22Rv1 (cell line): ENCODE results near the gene CDRT15.

Experiments
- CTCF ChIP-seq: fragments of 450-650 bp; IDR thresholded peaks from 2 replicates; pipeline ENCODE4 v1.5.1; 2017; ENCODE audit warnings: mild to moderate bottlenecking
- ZFX ChIP-seq: fragments of 450-650 bp; IDR thresholded peaks from 2 replicates; pipeline ENCODE4 v1.6.1; 2017; ENCODE audit warnings: antibody characterized with exemption, borderline replicate concordance

GRCh38 chr17:14207791-14208190, 28.9 kb downstream of the CDRT15 start:
- TF ChIP-seq CTCF (no peak), ZFX (no peak)
